IMR-90 (cell line): ENCODE results near the gene MAGI2. TPM values are rescaled to one million over a fixed set of nuclear protein-coding genes. Genes with fewer than 3 reads are reported as not detected.
A peak's percentile ranks its signal among the peaks of the same experiment; 100 is the strongest.

Source experiments
- ATAC-seq: fragments of 200-7000 bp; cut with Tn5 transposase; 2 replicates; pipeline ENCODE4 v1.9.1; 2020; ENCODE audit warnings: low read depth, mild to moderate bottlenecking, moderate library complexity
- BruUV-seq: library from RNA; stranded (reverse); fragments of 400-500 nt; replicated peaks from 2 replicates; lab custom pipeline; 2021; lab: Mats Ljungman, UMichigan
- CTCF ChIA-PET: fragments of 300-600 bp; formaldehyde crosslinking; extraction: SDS; loops from one replicate; lab custom pipeline; 2021; ENCODE audit warnings: antibody characterized with exemption; lab: Yijun Ruan, JAX
- POLR2A ChIA-PET: fragments of 300-600 bp; sonication (Branson Sonifier 250); formaldehyde crosslinking; loops from one replicate; lab custom pipeline; 2022; ENCODE audit warnings: antibody characterized with exemption; ENCODE audit not compliant: unreplicated experiment; lab: Charles Lee
- DNase-seq: peaks from one replicate; pipeline ENCODE4 v3.0.0; 2013
- H2AFZ ChIP-seq: replicated peaks from 2 replicates; pipeline ENCODE3; 2013; ENCODE audit warnings: low read length, mild to moderate bottlenecking; ENCODE audit not compliant: poor library complexity
- H2AK5ac ChIP-seq: 2 replicates; pipeline ENCODE4 v1.6.1; 2013; ENCODE audit warnings: low read depth, low read length, inconsistent platforms
- H2AK9ac ChIP-seq: replicated peaks from 2 replicates; pipeline ENCODE3; 2013; ENCODE audit warnings: mild to moderate bottlenecking, low read depth, low read length, moderate library complexity; ENCODE audit not compliant: poor library complexity
- H2BK120ac ChIP-seq: 2 replicates; pipeline ENCODE4 v1.6.1; 2013; ENCODE audit warnings: low read depth, low read length, inconsistent platforms
- H2BK15ac ChIP-seq: 3 replicates; pipeline ENCODE4 v1.6.1; 2013; ENCODE audit warnings: low read depth, low read length, inconsistent platforms
- H2BK20ac ChIP-seq: 2 replicates; pipeline ENCODE4 v1.6.1; 2013; ENCODE audit warnings: low read depth, mild to moderate bottlenecking, inconsistent platforms, low read length, moderate library complexity
- H2BK5ac ChIP-seq: 2 replicates; pipeline ENCODE4 v1.6.1; 2013; ENCODE audit warnings: mild to moderate bottlenecking, low read depth, low read length, inconsistent platforms; ENCODE audit not compliant: poor library complexity, severe bottlenecking
- H3K14ac ChIP-seq: replicated peaks from 2 replicates; pipeline ENCODE4 v1.6.1; 2013; ENCODE audit warnings: low read depth, low read length, inconsistent platforms
- H3K18ac ChIP-seq: 2 replicates; pipeline ENCODE4 v1.6.1; 2013; ENCODE audit warnings: low read depth, low read length, control low read depth
- H3K23ac ChIP-seq: 2 replicates; pipeline ENCODE4 v1.6.1; 2013; ENCODE audit warnings: low read depth, low read length, inconsistent platforms
- H3K27ac ChIP-seq: 2 replicates; pipeline ENCODE4 v1.5.1; 2013; ENCODE audit warnings: mild to moderate bottlenecking, control low read depth, low read length; ENCODE audit not compliant: insufficient read depth
- H3K27me3 ChIP-seq: 2 replicates; pipeline ENCODE4 v1.6.1; 2013; ENCODE audit warnings: low read length; ENCODE audit not compliant: control insufficient read depth, insufficient read depth
- H3K36me3 ChIP-seq: 2 replicates; pipeline ENCODE4 v1.6.1; 2013; ENCODE audit warnings: low read length, mixed read lengths; ENCODE audit not compliant: control insufficient read depth, insufficient read depth
- H3K4ac ChIP-seq: 2 replicates; pipeline ENCODE4 v1.6.1; 2013; ENCODE audit warnings: low read depth, low read length, inconsistent platforms
- H3K4me1 ChIP-seq: 2 replicates; pipeline ENCODE4 v1.6.1; 2013; ENCODE audit warnings: low read length, mixed read lengths; ENCODE audit not compliant: control insufficient read depth, insufficient read depth
- H3K4me2 ChIP-seq: 2 replicates; pipeline ENCODE4 v1.6.1; 2013; ENCODE audit warnings: low read depth, mild to moderate bottlenecking, control low read depth, low read length, moderate library complexity
- H3K4me3 ChIP-seq: 2 replicates; pipeline ENCODE4 v1.5.1; 2013; ENCODE audit warnings: low read depth, mild to moderate bottlenecking, control low read depth, low read length, moderate library complexity; ENCODE audit not compliant: insufficient read depth
- H3K56ac ChIP-seq: 2 replicates; pipeline ENCODE4 v1.6.1; 2013; ENCODE audit warnings: low read length, inconsistent platforms; ENCODE audit not compliant: insufficient read depth; ENCODE audit errors: extremely low read depth
- H3K79me1 ChIP-seq, 2 experiments: 2 replicates each; pipeline ENCODE4 v1.6.1; 2013; ENCODE audit warnings: low read length in 2 of 2, inconsistent platforms in 1 of 2, low read depth in 1 of 2
- H3K9ac ChIP-seq: 2 replicates; pipeline ENCODE4 v1.6.1; 2013; ENCODE audit warnings: low read depth, low read length, control low read depth
- H3K9me1 ChIP-seq: 2 replicates; pipeline ENCODE4 v1.6.1; 2013; ENCODE audit warnings: low read length, inconsistent platforms; ENCODE audit not compliant: insufficient read depth
- H3K9me3 ChIP-seq: 2 replicates; pipeline ENCODE4 v1.6.1; 2013; ENCODE audit warnings: low read length; ENCODE audit not compliant: control insufficient read depth, insufficient read depth
- H4K20me1 ChIP-seq: 2 replicates; pipeline ENCODE4 v1.6.1; 2013; ENCODE audit warnings: low read length, inconsistent platforms; ENCODE audit not compliant: insufficient read depth
- H4K5ac ChIP-seq: 2 replicates; pipeline ENCODE4 v1.6.1; 2013; ENCODE audit warnings: mild to moderate bottlenecking, low read depth, low read length, control low read depth
- H4K8ac ChIP-seq, 2 experiments: 2 replicates each; pipeline ENCODE4 v1.6.1; 2013; ENCODE audit warnings: low read depth in 2 of 2, low read length in 2 of 2, control low read depth in 1 of 2, inconsistent platforms in 1 of 2
- H4K91ac ChIP-seq: 2 replicates; pipeline ENCODE4 v1.6.1; 2013; ENCODE audit warnings: low read depth, low read length, inconsistent platforms; ENCODE audit not compliant: insufficient read depth
- CEBPB ChIP-seq: IDR thresholded peaks from 2 replicates; pipeline ENCODE4 v1.6.1; 2012; ENCODE audit warnings: low read depth, low read length, improper control_type of control experiment
- CHD1 ChIP-seq: IDR thresholded peaks from 2 replicates; pipeline ENCODE4 v1.6.1; 2012; ENCODE audit warnings: low read depth, low read length, improper control_type of control experiment
- ELK1 ChIP-seq: fragments of 150-350 bp; IDR thresholded peaks from 2 replicates; pipeline ENCODE4 v1.6.1; 2016; ENCODE audit warnings: low read depth, mild to moderate bottlenecking, low read length, moderate library complexity, borderline replicate concordance
- FOS ChIP-seq: fragments of 150-350 bp; IDR thresholded peaks from 2 replicates; pipeline ENCODE4 v1.6.1; 2016; ENCODE audit warnings: low read depth, low read length
- MAFK ChIP-seq: IDR thresholded peaks from 2 replicates; pipeline ENCODE4 v1.6.1; 2012; ENCODE audit warnings: low read depth, low read length, improper control_type of control experiment
- MXI1 ChIP-seq: IDR thresholded peaks from 2 replicates; pipeline ENCODE4 v1.6.1; 2012; ENCODE audit warnings: low read depth, mild to moderate bottlenecking, low read length, moderate library complexity, borderline replicate concordance
- NFE2L2 ChIP-seq: fragments of 150-350 bp; IDR thresholded peaks from 2 replicates; pipeline ENCODE4 v1.6.1; 2016; ENCODE audit warnings: low read depth, mild to moderate bottlenecking, low read length
- RCOR1 ChIP-seq: IDR thresholded peaks from 2 replicates; pipeline ENCODE4 v1.6.1; 2012; ENCODE audit warnings: mild to moderate bottlenecking, low read length, improper control_type of control experiment; ENCODE audit not compliant: insufficient replicate concordance
- USF2 ChIP-seq: fragments of 150-350 bp; IDR thresholded peaks from 2 replicates; pipeline ENCODE4 v1.6.1; 2017; ENCODE audit warnings: mild to moderate bottlenecking, antibody characterized with exemption, low read length, low read depth
- dilution Hi-C: fragments of 300-500 bp; cut with HindIII; formaldehyde crosslinking; loops from one replicate; pipeline ENCODE4 v1.14.3; 2018; ENCODE audit warnings: low sequenced_read_pairs; ENCODE audit not compliant: unreplicated experiment
- in situ Hi-C: fragments of 300-500 bp; cut with MboI; formaldehyde crosslinking; loops from 3 replicates; pipeline ENCODE4 v1.14.3; 2019; ENCODE audit warnings: low sequenced_read_pairs, inconsistent platforms, mixed read lengths
- intact Hi-C: fragments of 100-400 bp; cut with micrococcal nuclease; formaldehyde crosslinking; loops from 2 replicates; pipeline ENCODE4 v1.10.0; 2022
- polyA plus RNA-seq, 3 experiments: library from polyadenylated mRNA; depleted of rRNA; stranded (reverse); fragments of >200 nt; gene quantifications; 2 replicates each; pipeline ENCODE4 v1.2.3, GENCODE V29; 2012; ENCODE audit warnings: low replicate concordance in 1 of 3
- total RNA-seq: library from RNA; depleted of rRNA; stranded (reverse); fragments of >200 nt; gene quantifications from 2 replicates; pipeline ENCODE4 v1.2.3, GENCODE V29; 2012

The MAGI2 gene
- total and polyA plus RNA-seq, 2 of the 4 experiments (the other 2 are of a cell fraction): 2.5 to 17.9 TPM

- H4K5ac ChIP-seq: no peak overlapping the region
- no peak overlapping the region for H3K56ac ChIP-seq
- no TSS peak for BruUV-seq
- H4K20me1 ChIP-seq: no peaks in the 10 kb centered on the region
- H3K18ac ChIP-seq: no peak overlapping the region
- H4K8ac ChIP-seq: no peak overlapping the region
- dilution Hi-C loops: no loop called here
- no peak overlapping the region for H3K27ac ChIP-seq
- no peak for TF ChIP-seq RCOR1
- no peak for TF ChIP-seq CEBPB
- TF ChIP-seq MAFK: no peak
- TF ChIP-seq USF2: no peak
- TF ChIP-seq CHD1: no peak
- TF ChIP-seq ELK1: no peak
- no peak for TF ChIP-seq FOS
- no peak for TF ChIP-seq NFE2L2
- no peak for TF ChIP-seq MXI1
- no peak overlapping the region for H4K91ac ChIP-seq
- H3K4me1 ChIP-seq: no peaks in the 10 kb centered on the region
- H3K36me3 ChIP-seq: no peaks in the 10 kb centered on the region
- no peak overlapping the region for H3K4me3 ChIP-seq
- ChIA-PET CTCF (interaction anchor here (0.6 kb wide), 1 partner anchor 11 kb away, joined by 7 read pairs; no protein-coding TSS in a partner anchor), POLR2A (no interaction called here)
- H3K9ac ChIP-seq: no peak overlapping the region
- H3K27me3 ChIP-seq: no peaks in the 10 kb centered on the region
- H2BK120ac ChIP-seq: no peak overlapping the region
- H3K4ac ChIP-seq: no peak overlapping the region
- H2AFZ ChIP-seq: no peak overlapping the region
- H2BK15ac ChIP-seq: no peak overlapping the region
- no peak overlapping the region for H3K4me2 ChIP-seq
- intact Hi-C loops: no loop called here
- ATAC-seq: no peak
- H3K9me3 ChIP-seq: no peaks in the 10 kb centered on the region
- H3K14ac ChIP-seq: no peak overlapping the region
- no peak overlapping the region for H2BK5ac ChIP-seq
- H2BK20ac ChIP-seq: no peak overlapping the region
- H3K23ac ChIP-seq: no peak overlapping the region
- no peak overlapping the region for H2AK9ac ChIP-seq
- H2AK5ac ChIP-seq: no peak overlapping the region
- no peaks in the 10 kb centered on the region for H3K79me1 ChIP-seq
- in situ Hi-C loops: no loop called here
- DNase-seq: peak; percentile 75
- no peaks in the 10 kb centered on the region for H3K9me1 ChIP-seq
Measured at GRCh38 chr7:78063758-78064157, 1389.7 kb downstream of the MAGI2 start.
